ENCODE results near the gene BCCIP.

- TF ChIP-seq GATA2 (IDR thresholded peaks at IDR 0.05; ENCODE audit: low read depth, low read length) (no peak), GATA3 (IDR thresholded peaks at IDR 0.05; ENCODE audit: low read depth, low read length) (no peak)
Measured at GRCh38 chr10:125782054-125782453, 41.3 kb upstream of the BCCIP start.

Data from SH-SY5Y (cell line).